ENCODE results near the gene BCL10. TPM values are rescaled to one million over a fixed set of nuclear protein-coding genes. Genes with fewer than 3 reads are reported as not detected.

The BCL10 gene
- total and polyA plus RNA-seq, 2 of the 13 experiments (the other 11 are each of a cell fraction or from before 2014, with no cell fraction given), result 3.7 to 14.1 TPM

DNA sequence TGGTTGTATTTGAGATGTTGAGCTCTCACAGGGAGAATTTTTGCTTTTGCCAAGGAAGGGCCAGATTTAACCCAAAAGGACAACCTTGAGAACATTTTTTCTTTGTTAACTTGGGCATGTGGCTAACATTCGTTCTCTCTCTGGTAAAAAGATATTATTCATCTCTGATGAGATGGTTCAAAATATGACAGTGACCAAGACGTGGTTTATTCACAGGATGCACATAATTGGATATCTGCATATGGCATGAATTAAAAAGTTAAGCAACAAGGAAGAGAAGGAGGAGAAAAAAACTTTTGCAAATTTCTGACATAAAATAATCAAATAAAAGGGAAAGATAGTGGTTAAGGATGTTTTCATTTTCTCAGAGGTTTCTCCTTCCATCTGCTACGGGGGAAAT, 43.1 kb upstream of the BCL10 start (continued):
- TF ChIP-seq, protein P1, sequence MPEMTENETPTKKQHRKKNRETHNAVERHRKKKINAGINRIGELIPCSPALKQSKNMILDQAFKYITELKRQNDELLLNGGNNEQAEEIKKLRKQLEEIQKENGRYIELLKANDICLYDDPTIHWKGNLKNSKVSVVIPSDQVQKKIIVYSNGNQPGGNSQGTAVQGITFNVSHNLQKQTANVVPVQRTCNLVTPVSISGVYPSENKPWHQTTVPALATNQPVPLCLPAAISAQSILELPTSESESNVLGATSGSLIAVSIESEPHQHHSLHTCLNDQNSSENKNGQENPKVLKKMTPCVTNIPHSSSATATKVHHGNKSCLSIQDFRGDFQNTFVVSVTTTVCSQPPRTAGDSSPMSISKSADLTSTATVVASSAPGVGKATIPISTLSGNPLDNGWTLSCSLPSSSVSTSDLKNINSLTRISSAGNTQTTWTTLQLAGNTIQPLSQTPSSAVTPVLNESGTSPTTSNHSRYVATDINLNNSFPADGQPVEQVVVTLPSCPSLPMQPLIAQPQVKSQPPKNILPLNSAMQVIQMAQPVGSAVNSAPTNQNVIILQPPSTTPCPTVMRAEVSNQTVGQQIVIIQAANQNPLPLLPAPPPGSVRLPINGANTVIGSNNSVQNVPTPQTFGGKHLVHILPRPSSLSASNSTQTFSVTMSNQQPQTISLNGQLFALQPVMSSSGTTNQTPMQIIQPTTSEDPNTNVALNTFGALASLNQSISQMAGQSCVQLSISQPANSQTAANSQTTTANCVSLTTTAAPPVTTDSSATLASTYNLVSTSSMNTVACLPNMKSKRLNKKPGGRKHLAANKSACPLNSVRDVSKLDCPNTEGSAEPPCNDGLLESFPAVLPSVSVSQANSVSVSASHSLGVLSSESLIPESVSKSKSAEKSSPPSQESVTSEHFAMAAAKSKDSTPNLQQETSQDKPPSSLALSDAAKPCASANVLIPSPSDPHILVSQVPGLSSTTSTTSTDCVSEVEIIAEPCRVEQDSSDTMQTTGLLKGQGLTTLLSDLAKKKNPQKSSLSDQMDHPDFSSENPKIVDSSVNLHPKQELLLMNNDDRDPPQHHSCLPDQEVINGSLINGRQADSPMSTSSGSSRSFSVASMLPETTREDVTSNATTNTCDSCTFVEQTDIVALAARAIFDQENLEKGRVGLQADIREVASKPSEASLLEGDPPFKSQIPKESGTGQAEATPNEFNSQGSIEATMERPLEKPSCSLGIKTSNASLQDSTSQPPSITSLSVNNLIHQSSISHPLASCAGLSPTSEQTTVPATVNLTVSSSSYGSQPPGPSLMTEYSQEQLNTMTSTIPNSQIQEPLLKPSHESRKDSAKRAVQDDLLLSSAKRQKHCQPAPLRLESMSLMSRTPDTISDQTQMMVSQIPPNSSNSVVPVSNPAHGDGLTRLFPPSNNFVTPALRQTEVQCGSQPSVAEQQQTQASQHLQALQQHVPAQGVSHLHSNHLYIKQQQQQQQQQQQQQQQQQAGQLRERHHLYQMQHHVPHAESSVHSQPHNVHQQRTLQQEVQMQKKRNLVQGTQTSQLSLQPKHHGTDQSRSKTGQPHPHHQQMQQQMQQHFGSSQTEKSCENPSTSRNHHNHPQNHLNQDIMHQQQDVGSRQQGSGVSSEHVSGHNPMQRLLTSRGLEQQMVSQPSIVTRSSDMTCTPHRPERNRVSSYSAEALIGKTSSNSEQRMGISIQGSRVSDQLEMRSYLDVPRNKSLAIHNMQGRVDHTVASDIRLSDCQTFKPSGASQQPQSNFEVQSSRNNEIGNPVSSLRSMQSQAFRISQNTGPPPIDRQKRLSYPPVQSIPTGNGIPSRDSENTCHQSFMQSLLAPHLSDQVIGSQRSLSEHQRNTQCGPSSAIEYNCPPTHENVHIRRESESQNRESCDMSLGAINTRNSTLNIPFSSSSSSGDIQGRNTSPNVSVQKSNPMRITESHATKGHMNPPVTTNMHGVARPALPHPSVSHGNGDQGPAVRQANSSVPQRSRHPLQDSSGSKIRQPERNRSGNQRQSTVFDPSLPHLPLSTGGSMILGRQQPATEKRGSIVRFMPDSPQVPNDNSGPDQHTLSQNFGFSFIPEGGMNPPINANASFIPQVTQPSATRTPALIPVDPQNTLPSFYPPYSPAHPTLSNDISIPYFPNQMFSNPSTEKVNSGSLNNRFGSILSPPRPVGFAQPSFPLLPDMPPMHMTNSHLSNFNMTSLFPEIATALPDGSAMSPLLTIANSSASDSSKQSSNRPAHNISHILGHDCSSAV (CRISPR knock-in tag; IDR thresholded peaks at IDR 0.05; ENCODE audit: borderline replicate concordance), result no peak
- no peak for TF ChIP-seq ZNF234 (CRISPR knock-in tag; conservative IDR thresholded peaks at IDR 0.05)
- TF ChIP-seq, protein P2, sequence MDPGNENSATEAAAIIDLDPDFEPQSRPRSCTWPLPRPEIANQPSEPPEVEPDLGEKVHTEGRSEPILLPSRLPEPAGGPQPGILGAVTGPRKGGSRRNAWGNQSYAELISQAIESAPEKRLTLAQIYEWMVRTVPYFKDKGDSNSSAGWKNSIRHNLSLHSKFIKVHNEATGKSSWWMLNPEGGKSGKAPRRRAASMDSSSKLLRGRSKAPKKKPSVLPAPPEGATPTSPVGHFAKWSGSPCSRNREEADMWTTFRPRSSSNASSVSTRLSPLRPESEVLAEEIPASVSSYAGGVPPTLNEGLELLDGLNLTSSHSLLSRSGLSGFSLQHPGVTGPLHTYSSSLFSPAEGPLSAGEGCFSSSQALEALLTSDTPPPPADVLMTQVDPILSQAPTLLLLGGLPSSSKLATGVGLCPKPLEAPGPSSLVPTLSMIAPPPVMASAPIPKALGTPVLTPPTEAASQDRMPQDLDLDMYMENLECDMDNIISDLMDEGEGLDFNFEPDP (CRISPR knock-in tag; conservative IDR thresholded peaks at IDR 0.05), result no peak
- no peak for TF ChIP-seq HCFC1 (IDR thresholded peaks at IDR 0.05; ENCODE audit: low read depth, low read length)
- TF ChIP-seq ZNF326 (CRISPR knock-in tag; IDR thresholded peaks at IDR 0.05; ENCODE audit: borderline replicate concordance), result no peak
- no peak for TF ChIP-seq SMAD3 (CRISPR knock-in tag; IDR thresholded peaks at IDR 0.05)
- no peak for TF ChIP-seq ZNF704 (CRISPR knock-in tag; IDR thresholded peaks at IDR 0.05; ENCODE audit: borderline replicate concordance)
- no peak for TF ChIP-seq SOX13 (IDR thresholded peaks at IDR 0.05)
- no peak for TF ChIP-seq SOX13 (CRISPR knock-in tag; conservative IDR thresholded peaks at IDR 0.05 in 1 of 2, IDR thresholded peaks at IDR 0.05 in 1 of 2)
